Brain microvascular endothelial cell (primary cell): ENCODE data around the gene BBS1.
"Not testable (repeated sequence)": the region's sequence is repeated elsewhere in the genome, so short reads cannot be mapped to it uniquely, and the experiment has no call there.

Experiments
- DNase-seq: peaks from one replicate; pipeline ENCODE4 v3.0.0-alpha.2; 2020
- H3K27ac ChIP-seq: fragments of 250-450 bp; sonication (Bioruptor Pico); 2 replicates; pipeline ENCODE4 v1.5.1; 2020; ENCODE audit warnings: mild to moderate bottlenecking, moderate library complexity
- H3K27me3 ChIP-seq: fragments of 250-450 bp; sonication (Bioruptor Pico); replicated peaks from 2 replicates; pipeline ENCODE4 v1.5.1; 2020; ENCODE audit warnings: mild to moderate bottlenecking
- H3K36me3 ChIP-seq: fragments of 250-450 bp; sonication (Bioruptor Pico); replicated peaks from 2 replicates; pipeline ENCODE4 v1.5.1; 2020; ENCODE audit warnings: mild to moderate bottlenecking
- H3K4me3 ChIP-seq: 2 replicates; pipeline ENCODE4 v1.5.1; 2011; ENCODE audit warnings: low read depth, mild to moderate bottlenecking, control low read depth, low read length, moderate library complexity
- in situ Hi-C: cut with HindIII; loops from 2 replicates; pipeline ENCODE4 v1.10.0; 2017; ENCODE audit warnings: low sequenced_read_pairs, low pct_ligation_motif_present
- TF ChIP-seq, protein P1 (sequence below): IDR thresholded peaks from 2 replicates; pipeline ENCODE4 v1.5.1; 2011; ENCODE audit warnings: low read depth, mild to moderate bottlenecking, moderate library complexity, low read length, control low read depth, inconsistent platforms; ENCODE audit errors: missing control alignments

BBS1 gene

DNA sequence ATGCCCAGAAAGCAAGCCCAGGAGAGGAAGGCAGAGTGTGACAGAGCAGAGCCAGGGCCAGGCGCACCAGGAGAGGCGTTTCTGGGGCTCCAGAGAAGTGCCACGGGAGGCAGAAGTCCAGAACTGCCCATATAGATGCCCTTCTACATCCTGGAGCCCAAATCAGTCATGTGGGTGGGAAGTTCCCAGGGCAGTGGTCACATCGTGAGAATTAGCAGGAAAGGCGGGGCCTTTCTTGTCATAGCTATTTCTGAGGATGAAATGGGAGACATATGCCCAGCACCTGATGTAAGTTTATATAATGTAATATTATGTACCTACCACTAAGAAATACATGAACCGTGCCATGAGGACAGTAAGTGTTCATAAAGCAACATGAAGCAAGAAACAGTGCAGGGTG is 22.3 kb downstream of the BBS1 start:
- TF ChIP-seq, protein P1, sequence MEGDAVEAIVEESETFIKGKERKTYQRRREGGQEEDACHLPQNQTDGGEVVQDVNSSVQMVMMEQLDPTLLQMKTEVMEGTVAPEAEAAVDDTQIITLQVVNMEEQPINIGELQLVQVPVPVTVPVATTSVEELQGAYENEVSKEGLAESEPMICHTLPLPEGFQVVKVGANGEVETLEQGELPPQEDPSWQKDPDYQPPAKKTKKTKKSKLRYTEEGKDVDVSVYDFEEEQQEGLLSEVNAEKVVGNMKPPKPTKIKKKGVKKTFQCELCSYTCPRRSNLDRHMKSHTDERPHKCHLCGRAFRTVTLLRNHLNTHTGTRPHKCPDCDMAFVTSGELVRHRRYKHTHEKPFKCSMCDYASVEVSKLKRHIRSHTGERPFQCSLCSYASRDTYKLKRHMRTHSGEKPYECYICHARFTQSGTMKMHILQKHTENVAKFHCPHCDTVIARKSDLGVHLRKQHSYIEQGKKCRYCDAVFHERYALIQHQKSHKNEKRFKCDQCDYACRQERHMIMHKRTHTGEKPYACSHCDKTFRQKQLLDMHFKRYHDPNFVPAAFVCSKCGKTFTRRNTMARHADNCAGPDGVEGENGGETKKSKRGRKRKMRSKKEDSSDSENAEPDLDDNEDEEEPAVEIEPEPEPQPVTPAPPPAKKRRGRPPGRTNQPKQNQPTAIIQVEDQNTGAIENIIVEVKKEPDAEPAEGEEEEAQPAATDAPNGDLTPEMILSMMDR, result no peak
- H3K36me3 ChIP-seq, result no peaks in the 10 kb centered on the region
- H3K27ac ChIP-seq, result no peak overlapping the region
- no peak overlapping the region for H3K4me3 ChIP-seq
- no peak for DNase-seq
- no peaks in the 10 kb centered on the region for H3K27me3 ChIP-seq
- in situ Hi-C loops, result no loop called here

DNA sequence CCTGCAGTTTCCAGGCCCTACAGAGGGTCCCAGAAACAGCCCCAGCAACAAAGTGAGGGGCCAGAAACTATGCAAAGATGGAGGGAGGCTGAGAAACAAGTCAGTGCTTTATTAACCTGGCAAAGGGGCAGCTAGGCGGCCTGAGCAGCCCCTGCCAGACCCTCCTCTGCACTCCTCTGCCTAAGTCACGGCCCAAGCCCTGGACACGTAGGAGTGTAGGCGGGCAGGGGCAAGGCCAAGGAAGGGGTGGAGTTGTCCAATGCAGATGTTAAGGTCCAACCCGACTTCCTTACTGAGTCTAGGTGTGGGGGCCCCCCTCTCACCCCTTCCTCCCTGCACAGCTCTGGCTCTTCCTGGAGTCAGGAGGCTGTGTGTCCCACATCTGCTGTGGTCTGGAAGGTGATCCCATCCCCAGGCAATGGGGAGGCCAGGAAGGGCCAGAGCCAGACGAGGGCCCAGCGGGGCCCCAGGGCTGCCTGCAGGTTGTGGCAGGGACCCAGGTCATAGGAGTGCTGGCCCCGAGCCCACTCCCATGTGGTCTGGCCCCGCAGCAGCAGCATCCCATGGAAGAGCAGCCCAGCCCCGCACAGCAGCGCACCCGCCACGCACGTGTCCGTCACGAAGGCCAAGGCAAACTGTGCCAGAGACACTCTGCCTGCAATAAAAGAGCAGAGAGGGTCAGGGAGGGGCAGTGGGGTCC is 28.9 kb downstream of the BBS1 start:
- H3K27me3 ChIP-seq, result no peaks in the 10 kb centered on the region
- H3K27ac ChIP-seq, result no peak overlapping the region
- in situ Hi-C loops, result no loop called here
- TF ChIP-seq, protein P1, result no peak
- no peak overlapping the region for H3K4me3 ChIP-seq
- DNase-seq, result no peak
- no peaks in the 10 kb centered on the region for H3K36me3 ChIP-seq

DNA sequence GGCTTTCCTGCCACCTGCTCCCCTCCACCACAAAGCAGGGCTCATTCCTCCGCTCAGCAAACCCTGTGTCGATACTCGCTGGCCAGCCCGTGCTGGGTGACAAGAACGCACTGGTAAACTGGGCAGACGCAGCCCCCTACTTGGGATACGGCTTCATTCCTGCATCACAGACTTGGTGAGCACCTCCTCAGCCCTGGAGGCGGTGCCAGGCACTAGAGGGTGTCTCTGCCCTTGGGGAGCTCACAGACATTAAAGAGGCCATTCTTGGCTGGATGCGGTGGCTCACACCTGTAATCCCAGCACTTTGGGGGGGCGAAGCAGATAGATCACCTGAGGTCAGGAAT is 29.4 kb downstream of the BBS1 start:
- Histone ChIP-seq H3K27ac (no peak overlapping the region), H3K4me3 (no peak overlapping the region), H3K36me3 (no peaks in the 10 kb centered on the region), H3K27me3 (no peaks in the 10 kb centered on the region)
- no peak for DNase-seq
- TF ChIP-seq, protein P1, result no peak
- in situ Hi-C loops, result no loop called here

DNA sequence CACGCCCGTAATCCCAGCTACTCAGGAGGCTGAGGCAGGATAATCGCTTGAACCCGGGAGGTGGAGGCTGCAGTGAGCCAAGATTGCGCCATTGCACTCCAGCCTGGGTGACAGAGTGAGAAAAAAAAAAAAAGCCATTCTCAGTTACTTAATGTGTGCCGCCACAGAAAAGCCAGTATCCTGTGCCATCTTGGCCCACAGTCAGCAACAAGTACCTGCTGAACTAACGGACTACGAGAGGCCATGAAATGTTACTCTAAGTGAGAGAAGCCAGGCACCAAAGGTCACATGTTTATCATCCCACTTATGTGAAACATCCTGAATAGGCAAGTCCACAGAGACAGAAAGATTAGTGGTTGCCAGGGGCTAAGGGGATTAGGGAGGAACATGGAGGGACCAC is 30.2 kb downstream of the BBS1 start:
- H3K27me3 ChIP-seq, H3K36me3 ChIP-seq, H3K4me3 ChIP-seq, H3K27ac ChIP-seq, DNase-seq, in situ Hi-C loops: not testable (repeated sequence)

DNA sequence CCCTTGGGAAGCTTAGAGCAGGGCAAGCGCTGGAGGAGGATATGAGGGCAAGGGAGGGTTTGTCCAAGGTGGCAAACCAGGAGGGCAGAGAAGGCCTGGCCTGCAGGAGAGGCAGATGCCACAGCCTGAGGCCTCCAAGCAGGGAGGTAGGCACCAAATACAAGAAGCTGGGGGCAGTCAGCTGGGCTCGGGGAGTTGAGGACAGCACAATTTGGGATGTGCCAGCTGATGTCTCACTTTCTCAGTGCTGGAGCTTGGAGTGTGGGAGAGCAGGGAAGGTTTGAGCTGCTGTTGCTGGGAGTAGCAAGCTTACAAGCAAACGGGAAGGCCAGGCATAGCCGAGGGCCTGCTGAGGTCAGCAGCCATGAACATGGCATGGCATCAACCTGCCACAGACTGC is 31.5 kb downstream of the BBS1 start:
- Histone ChIP-seq H3K4me3 (no peak overlapping the region), H3K27me3 (no peaks in the 10 kb centered on the region), H3K36me3 (no peaks in the 10 kb centered on the region), H3K27ac (no peak overlapping the region)
- in situ Hi-C loops, result no loop called here
- TF ChIP-seq, protein P1, result no peak
- DNase-seq, result no peak

GRCh38 chr11:66542362-66542761 is 31.9 kb downstream of the BBS1 start:
- Histone ChIP-seq H3K4me3 (no peak overlapping the region), H3K27ac (no peak overlapping the region), H3K27me3 (no peaks in the 10 kb centered on the region), H3K36me3 (no peaks in the 10 kb centered on the region)
- TF ChIP-seq, protein P1, result no peak
- in situ Hi-C loops, result no loop called here
- no peak for DNase-seq
